Measurements from ENCODE around the gene MSRB2. TPM values are rescaled to one million over a fixed set of nuclear protein-coding genes. Genes with fewer than 3 reads are reported as not detected.

Gene MSRB2
- total and polyA plus RNA-seq, 9 donors: 16.5 to 37.1 (median 33.1) TPM

GRCh38 chr10:23051278-23051677, 44.1 kb upstream of the MSRB2 start:
- H3K4me1 ChIP-seq (ENCODE audit: insufficient read depth): no peaks in the 10 kb centered on the region
- TF ChIP-seq CTCF (IDR thresholded peaks at IDR 0.05) (no peak), POLR2A (IDR thresholded peaks at IDR 0.05) (no peak), EP300 (IDR thresholded peaks at IDR 0.05) (no peak)
- H3K27ac ChIP-seq: no peak overlapping the region
- H3K36me3 ChIP-seq: no peaks in the 10 kb centered on the region
- DNase-seq: no peak
- 89 to 94% (median 91%) methylated on average over 3 of the region's 3 CpGs for WGBS, 3 donors
- intact Hi-C loops (cut with DNase I): no loop called here
- H3K4me3 ChIP-seq: no peak overlapping the region
- no peaks in the 10 kb centered on the region for H3K27me3 ChIP-seq
- no peaks in the 10 kb centered on the region for H3K9me3 ChIP-seq

- intact Hi-C loops (cut with DNase I): no loop called here
- no peak for DNase-seq
- no peak overlapping the region for H3K4me3 ChIP-seq
- H3K27me3 ChIP-seq: no peaks in the 10 kb centered on the region
- 73 to 89% (median 82%) methylated on average over 5 of the region's 5 CpGs for WGBS, 3 donors
- no peaks in the 10 kb centered on the region for H3K36me3 ChIP-seq
- TF ChIP-seq EP300 (IDR thresholded peaks at IDR 0.05) (no peak), CTCF (IDR thresholded peaks at IDR 0.05) (no peak), POLR2A (IDR thresholded peaks at IDR 0.05) (no peak)
- H3K9me3 ChIP-seq: no peaks in the 10 kb centered on the region
- H3K27ac ChIP-seq: no peak overlapping the region
- H3K4me1 ChIP-seq (ENCODE audit: insufficient read depth): no peaks in the 10 kb centered on the region
These were observed 43.5 kb upstream of the MSRB2 start for GRCh38 chr10:23051855-23052331.

GRCh38 chr10:23053036-23053435, 42.3 kb upstream of the MSRB2 start:
- Histone ChIP-seq H3K36me3 (no peaks in the 10 kb centered on the region), H3K27me3 (no peaks in the 10 kb centered on the region), H3K9me3 (no peaks in the 10 kb centered on the region), H3K4me3 (no peak overlapping the region), H3K27ac (no peak overlapping the region), H3K4me1 (ENCODE audit: insufficient read depth) (no peaks in the 10 kb centered on the region)
- no peak for TF ChIP-seq POLR2A (IDR thresholded peaks at IDR 0.05)
- no peak for TF ChIP-seq CTCF (IDR thresholded peaks at IDR 0.05)
- TF ChIP-seq EP300 (IDR thresholded peaks at IDR 0.05): no peak
- no peak for DNase-seq
- intact Hi-C loops (cut with DNase I): no loop called here
- 4 to 35% (median 29%) methylated on average over 1 of the region's 1 CpG for whole genome bisulfite sequencing, 3 donors

GRCh38 chr10:23055424-23056185, 39.8 kb upstream of the MSRB2 start:
- intact Hi-C loops (cut with DNase I): no loop called here
- Histone ChIP-seq H3K36me3 (no peaks in the 10 kb centered on the region), H3K4me1 (ENCODE audit: insufficient read depth) (no peaks in the 10 kb centered on the region), H3K9me3 (no peaks in the 10 kb centered on the region), H3K4me3 (no peak overlapping the region), H3K27ac (no peak overlapping the region), H3K27me3 (no peaks in the 10 kb centered on the region)
- no peak for DNase-seq
- whole genome bisulfite sequencing, 3 donors: 49 to 63% (median 50%) methylated on average over 7 of the region's 7 CpGs
- no peak for TF ChIP-seq POLR2A (IDR thresholded peaks at IDR 0.05)
- TF ChIP-seq EP300 (IDR thresholded peaks at IDR 0.05): no peak
- TF ChIP-seq CTCF (IDR thresholded peaks at IDR 0.05): no peak

Measured in ovary (tissue), 9 donors.